HL-60 (cell line): ENCODE data around the gene EMC6.

Experiments
- DNase-seq, 2 experiments: peaks; one replicate each; pipeline ENCODE4 v3.0.0-alpha.2; 2010 to 2020; ENCODE audit warnings: low read depth in 1 of 2, low spot score in 1 of 2
- H3K27ac ChIP-seq: fragments of 250-450 bp; sonication (Bioruptor Pico); replicated peaks from 2 replicates; pipeline ENCODE4 v1.5.1; 2020; ENCODE audit warnings: mild to moderate bottlenecking, moderate library complexity
- H3K27me3 ChIP-seq: fragments of 250-450 bp; sonication (Bioruptor Pico); 2 replicates; pipeline ENCODE4 v1.5.1; 2021; ENCODE audit warnings: mild to moderate bottlenecking, moderate library complexity; ENCODE audit not compliant: insufficient read depth, poor library complexity, severe bottlenecking
- H3K4me3 ChIP-seq: replicated peaks from 2 replicates; pipeline ENCODE4 v1.5.1; 2011; ENCODE audit warnings: mild to moderate bottlenecking, control low read depth, low read length; ENCODE audit not compliant: insufficient read depth
- GABPA ChIP-seq: IDR thresholded peaks from 2 replicates; pipeline ENCODE4 v1.6.1; 2012; ENCODE audit warnings: low read depth
- POLR2AphosphoS5 ChIP-seq: IDR thresholded peaks from 2 replicates; pipeline ENCODE4 v1.6.1; 2012; ENCODE audit warnings: low read depth
- SPI1 ChIP-seq: IDR thresholded peaks from 2 replicates; pipeline ENCODE4 v1.6.1; 2012; ENCODE audit warnings: low read depth, mild to moderate bottlenecking, borderline replicate concordance
- TF ChIP-seq, protein P1 (sequence below): IDR thresholded peaks from 2 replicates; pipeline ENCODE4 v1.6.1; 2012; ENCODE audit warnings: low read depth; ENCODE audit not compliant: insufficient replicate concordance
- TF ChIP-seq, protein P2 (sequence below): IDR thresholded peaks from one replicate; pipeline ENCODE4 v1.5.1; 2011; ENCODE audit warnings: low read length, control low read depth, inconsistent platforms; ENCODE audit not compliant: insufficient read depth

The EMC6 gene

DNA sequence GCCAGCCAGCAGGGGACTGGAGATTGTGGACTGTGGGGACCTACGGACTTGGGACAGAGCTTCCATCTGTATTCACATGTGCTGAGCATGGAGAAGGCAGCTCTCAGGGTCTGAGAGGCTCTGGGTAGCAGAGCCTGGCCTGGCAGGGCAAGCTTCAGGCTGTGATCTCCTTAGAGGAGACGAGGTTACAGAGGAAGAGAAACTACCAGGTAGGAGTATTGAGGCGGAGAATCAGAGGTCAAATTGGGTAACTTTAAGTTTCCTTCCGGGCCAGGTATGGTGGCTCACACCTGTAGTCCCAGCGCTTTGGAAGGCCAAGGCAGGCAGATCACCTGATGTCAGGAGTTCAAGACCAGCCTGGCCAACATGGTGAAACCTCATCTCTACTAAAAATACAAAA is 23.3 kb upstream of the EMC6 start:
- DNase-seq = no peak
- Histone ChIP-seq H3K4me3 (no peak overlapping the region), H3K27ac (no peak overlapping the region), H3K27me3 (no peaks in the 10 kb centered on the region)
- TF ChIP-seq, protein P1, sequence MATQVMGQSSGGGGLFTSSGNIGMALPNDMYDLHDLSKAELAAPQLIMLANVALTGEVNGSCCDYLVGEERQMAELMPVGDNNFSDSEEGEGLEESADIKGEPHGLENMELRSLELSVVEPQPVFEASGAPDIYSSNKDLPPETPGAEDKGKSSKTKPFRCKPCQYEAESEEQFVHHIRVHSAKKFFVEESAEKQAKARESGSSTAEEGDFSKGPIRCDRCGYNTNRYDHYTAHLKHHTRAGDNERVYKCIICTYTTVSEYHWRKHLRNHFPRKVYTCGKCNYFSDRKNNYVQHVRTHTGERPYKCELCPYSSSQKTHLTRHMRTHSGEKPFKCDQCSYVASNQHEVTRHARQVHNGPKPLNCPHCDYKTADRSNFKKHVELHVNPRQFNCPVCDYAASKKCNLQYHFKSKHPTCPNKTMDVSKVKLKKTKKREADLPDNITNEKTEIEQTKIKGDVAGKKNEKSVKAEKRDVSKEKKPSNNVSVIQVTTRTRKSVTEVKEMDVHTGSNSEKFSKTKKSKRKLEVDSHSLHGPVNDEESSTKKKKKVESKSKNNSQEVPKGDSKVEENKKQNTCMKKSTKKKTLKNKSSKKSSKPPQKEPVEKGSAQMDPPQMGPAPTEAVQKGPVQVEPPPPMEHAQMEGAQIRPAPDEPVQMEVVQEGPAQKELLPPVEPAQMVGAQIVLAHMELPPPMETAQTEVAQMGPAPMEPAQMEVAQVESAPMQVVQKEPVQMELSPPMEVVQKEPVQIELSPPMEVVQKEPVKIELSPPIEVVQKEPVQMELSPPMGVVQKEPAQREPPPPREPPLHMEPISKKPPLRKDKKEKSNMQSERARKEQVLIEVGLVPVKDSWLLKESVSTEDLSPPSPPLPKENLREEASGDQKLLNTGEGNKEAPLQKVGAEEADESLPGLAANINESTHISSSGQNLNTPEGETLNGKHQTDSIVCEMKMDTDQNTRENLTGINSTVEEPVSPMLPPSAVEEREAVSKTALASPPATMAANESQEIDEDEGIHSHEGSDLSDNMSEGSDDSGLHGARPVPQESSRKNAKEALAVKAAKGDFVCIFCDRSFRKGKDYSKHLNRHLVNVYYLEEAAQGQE = no peak
- TF ChIP-seq, protein P2, sequence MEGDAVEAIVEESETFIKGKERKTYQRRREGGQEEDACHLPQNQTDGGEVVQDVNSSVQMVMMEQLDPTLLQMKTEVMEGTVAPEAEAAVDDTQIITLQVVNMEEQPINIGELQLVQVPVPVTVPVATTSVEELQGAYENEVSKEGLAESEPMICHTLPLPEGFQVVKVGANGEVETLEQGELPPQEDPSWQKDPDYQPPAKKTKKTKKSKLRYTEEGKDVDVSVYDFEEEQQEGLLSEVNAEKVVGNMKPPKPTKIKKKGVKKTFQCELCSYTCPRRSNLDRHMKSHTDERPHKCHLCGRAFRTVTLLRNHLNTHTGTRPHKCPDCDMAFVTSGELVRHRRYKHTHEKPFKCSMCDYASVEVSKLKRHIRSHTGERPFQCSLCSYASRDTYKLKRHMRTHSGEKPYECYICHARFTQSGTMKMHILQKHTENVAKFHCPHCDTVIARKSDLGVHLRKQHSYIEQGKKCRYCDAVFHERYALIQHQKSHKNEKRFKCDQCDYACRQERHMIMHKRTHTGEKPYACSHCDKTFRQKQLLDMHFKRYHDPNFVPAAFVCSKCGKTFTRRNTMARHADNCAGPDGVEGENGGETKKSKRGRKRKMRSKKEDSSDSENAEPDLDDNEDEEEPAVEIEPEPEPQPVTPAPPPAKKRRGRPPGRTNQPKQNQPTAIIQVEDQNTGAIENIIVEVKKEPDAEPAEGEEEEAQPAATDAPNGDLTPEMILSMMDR = no peak
- no peak for TF ChIP-seq POLR2AphosphoS5
- TF ChIP-seq SPI1 = no peak
- TF ChIP-seq GABPA = no peak

DNA sequence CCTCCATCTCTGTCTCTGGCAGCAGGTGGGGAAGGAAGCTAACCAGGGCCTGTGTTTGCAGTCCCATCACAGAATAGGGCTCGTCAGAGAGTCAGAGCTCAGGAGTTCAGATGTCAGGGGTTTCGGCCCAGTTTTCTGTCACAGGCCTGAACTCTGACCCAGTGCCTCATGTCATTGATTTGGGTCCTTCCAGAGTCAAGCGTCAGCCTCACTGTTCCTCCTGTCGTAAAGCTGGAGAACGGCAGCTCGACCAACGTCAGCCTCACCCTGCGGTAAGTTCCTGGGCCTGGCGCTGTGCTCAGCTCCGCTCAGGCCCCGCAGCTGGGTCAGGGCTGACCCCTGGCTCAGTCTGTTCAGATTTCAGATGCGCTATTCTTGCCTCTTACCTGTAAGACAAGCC is 21.4 kb upstream of the EMC6 start:
- TF ChIP-seq GABPA (no peak), SPI1 (no peak), POLR2AphosphoS5 (no peak)
- TF ChIP-seq, protein P2 = no peak
- H3K27me3 ChIP-seq = no peaks in the 10 kb centered on the region
- H3K4me3 ChIP-seq = no peak overlapping the region
- DNase-seq = no peak
- no peak overlapping the region for H3K27ac ChIP-seq

DNA sequence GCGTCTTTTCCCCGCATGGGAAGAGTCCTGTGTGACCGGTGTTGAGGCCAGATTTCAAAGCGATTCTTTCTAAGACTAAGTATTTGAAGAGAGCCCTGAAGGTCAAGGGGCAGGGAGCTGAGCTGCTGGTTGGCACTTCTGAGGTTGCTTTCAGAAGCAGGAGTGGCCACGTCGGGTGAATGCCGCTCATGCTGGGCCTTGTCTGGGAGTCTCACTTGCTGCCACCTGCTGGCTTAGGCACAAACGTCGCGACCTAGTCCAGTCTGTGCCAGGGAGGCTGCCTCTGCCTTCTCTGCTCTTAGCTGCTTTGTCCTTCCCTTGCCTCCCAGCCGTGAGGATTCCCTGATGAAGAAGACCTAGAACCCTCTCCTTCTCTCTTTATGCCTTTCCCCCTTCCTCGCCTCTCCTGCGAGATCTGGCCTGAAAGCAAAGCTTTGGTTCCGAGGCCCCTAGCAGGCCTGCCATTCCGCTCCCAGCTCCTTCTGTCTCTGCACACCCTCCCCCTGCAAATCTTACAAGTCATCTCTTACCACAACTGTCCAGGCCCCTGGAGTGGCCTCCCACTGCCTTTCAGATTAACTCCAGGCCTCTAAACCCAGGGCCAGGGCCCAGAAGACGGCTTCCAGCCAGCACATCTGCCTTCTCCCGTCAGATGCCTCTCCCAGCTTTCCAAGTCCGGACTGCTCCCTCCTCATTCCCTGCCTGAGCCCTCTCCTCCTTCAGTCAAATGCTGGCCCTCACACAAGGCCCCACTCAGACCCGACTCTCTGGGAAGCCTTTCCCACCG is 20.6 kb upstream of the EMC6 start:
- H3K4me3 ChIP-seq = no peak overlapping the region
- TF ChIP-seq SPI1 (no peak), POLR2AphosphoS5 (no peak), GABPA (no peak)
- TF ChIP-seq, protein P2 = peak; percentile 16
- TF ChIP-seq, protein P1 = no peak
- DNase-seq = peak in 1 of 2 experiments; percentile 35
- H3K27ac ChIP-seq = no peak overlapping the region
- no peaks in the 10 kb centered on the region for H3K27me3 ChIP-seq

DNA sequence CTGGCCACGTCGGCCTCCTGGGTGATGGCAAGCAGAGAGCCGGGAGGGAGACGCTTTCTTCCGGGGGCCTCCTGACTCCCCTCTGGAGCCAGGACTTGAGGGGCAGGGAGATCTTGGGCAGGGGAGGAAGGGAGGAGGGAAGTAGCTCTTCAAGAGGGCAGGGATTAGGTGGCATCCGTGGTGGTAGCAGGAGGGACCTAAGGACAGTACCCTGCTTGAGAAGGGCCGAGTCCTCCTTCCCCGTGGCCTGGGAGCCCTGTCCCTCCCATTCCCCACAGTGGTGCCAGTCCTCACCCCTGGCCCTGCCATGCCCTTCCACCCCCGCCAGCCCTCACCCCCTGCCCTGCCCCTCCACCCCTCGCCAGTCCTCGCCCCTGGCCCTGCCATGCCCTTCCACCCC is 12.8 kb upstream of the EMC6 start:
- DNase-seq = no peak
- Histone ChIP-seq H3K27ac (no peak overlapping the region), H3K27me3 (no peaks in the 10 kb centered on the region), H3K4me3 (no peak overlapping the region)
- no peak for TF ChIP-seq POLR2AphosphoS5
- TF ChIP-seq, protein P1 = no peak
- no peak for TF ChIP-seq GABPA
- TF ChIP-seq SPI1 = no peak
- TF ChIP-seq, protein P2 = no peak
